Right lung (tissue), 5 donors: ENCODE results near the gene BCAR1. TPM values are rescaled to one million over a fixed set of nuclear protein-coding genes. Genes with fewer than 3 reads are reported as not detected.
A peak's percentile ranks its signal among the peaks of the same experiment; 100 is the strongest.

Source experiments
- DNase-seq, 2 donors: peaks; one replicate each; pipeline ENCODE4 v3.0.0-alpha.2; 2013
- polyA plus RNA-seq, 5 donors: library from polyadenylated mRNA; unstranded; fragments of 120-200 nt; gene quantifications; one replicate each; pipeline versions ENCODE4 v1.2.1 to v1.2.3, GENCODE V29; 2013; ENCODE audit warnings: inconsistent platforms in 1 of 5, low replicate concordance in 1 of 5; ENCODE audit not compliant: insufficient read length in 5 of 5, insufficient read depth in 1 of 5

Gene BCAR1
- polyA plus RNA-seq, 5 donors: 32.6 to 76.2 (median 54.7) TPM

DNA sequence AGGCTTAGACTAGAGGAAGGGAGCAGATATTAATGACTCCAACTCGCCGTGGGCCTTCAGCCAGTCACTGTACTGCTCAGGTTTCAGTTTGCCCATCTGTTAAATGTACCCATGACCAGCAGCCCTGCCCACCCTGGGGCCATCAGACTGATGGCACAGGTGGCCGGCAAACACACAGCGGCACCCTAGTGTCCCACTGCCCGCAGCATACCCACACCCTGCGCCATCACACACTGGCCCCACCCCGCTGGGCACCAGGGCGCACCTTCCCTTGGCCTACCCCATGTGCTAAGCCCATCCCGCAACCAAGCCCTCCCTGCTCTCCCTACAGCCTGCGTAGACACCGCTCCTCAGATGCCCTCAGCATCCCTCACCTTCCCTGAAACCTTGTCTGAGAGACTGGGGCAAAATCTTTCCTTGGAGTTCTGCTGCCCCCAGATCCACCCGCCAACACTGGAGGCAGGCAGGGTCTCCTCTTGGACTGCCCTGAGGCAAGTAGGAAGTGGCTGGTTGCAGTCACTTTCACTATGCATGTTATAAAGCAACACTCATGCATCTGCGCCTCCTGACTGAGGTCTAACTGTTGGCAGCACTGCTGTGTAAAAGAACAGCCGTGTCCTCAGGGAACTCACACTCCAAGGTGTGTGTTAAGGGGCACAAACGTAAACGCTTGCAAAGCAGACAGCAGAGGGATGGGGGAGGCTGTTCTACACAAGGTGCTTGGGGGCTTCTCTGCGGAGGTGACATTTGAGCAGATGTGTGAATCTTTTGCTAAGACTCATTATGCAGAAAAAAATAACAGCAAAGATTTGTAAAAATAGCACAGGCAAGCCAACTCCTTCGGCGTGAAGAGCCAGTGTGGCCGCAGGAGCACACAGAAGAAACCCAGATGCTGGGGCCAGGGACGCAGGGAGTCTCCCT, 6.7 kb upstream of the BCAR1 start:
- DNase-seq: no peak

DNA sequence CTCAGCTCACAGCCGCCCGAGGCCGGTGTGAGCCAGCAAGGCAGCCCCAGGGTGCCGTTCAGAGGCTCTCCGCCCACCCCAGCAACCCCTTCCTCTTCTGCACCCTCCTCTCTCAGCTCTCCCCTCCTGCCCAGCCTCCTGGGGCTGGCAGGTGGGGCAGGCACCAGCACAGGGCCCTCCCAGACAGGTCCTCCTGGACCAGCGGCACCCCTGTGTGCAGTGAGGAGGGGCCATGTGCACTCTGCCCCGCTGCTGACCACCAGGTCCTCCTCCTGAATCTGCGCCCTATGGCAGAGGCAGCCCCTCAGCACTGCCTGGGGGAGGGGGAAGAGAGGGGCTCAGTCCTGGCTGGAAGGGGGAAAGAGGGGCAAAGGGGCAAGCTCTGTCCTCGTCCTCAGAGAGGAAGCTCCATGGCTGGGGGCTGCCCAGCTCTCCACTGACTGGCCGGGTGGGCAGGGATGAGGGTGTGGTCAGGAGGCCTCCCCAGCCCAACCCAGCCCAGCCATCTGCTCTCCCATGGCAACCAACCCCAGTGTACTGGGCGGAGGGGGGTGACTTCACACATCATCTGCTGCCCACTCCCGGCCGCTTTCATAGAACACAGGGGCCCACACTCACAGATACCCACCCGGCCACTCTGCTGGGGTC, 5.4 kb upstream of the BCAR1 start:
- no peak for DNase-seq

GRCh38 chr16:75256059-75256571, 4.7 kb upstream of the BCAR1 start:
- no peak for DNase-seq

DNA sequence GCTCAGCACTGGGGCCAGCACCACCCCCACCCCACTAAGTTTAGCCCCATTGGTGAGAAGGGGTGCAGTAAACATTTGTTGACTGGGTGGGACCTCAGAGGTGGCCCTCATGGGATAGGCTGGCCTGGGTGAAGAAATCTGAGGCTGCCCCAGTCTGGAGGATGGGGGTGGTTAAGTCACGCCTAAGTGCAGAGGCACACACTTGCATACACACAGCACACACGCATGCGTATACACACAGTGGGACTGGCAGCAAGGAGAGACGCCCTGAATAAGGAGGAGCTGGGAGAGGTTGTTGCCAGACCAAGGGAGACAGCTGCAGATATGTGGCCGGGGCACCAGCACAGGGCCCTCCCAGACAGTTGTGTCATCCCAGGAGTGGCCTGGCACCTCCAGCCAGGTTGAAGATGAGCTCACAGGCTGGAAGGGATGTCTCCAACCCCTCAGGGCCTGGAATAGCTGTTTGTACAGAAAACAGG, 3.0 kb upstream of the BCAR1 start:
- DNase-seq: no peak

- no peak for DNase-seq
Measured at GRCh38 chr16:75252946-75253911, 1.8 kb upstream of the BCAR1 start.

DNA sequence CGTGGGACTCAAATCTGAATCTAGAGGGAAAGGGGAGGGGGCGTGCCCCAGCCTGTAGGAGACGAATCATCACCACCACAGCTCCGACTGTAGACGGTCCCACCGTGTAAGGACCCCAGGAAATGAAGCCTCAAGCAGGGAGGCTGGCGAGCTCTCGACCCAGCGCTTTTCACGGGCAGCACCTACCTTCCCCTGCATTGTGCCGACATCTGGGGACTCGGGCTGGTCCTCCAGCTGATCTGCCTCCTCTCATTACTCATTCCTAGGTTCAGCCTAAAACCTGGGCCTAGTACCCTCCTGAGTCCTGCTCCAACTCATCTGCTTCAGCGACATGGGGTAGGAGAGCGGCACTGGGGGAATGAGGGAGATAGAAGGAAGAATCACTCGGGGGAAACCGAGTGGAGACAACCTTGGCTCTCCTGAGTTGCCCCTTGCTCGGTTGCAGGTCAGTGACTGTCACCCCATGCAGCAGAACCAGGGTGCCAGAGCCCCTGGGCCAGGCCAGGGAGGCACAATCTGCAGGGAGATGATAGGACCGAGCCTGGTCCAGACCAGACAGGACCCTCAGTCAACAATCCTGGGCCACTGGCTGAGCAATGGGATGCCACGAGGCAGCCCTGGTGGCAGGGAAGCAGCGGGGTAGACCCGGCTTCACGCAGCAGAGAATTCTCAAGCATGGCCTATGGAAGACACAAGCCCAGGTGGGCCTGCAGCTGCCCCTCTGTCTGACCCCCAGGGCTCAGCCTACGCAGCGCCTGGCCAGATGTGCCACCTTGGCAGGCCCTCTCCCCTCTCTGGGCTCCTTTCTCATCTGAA, 833 bp upstream of the BCAR1 start:
- DNase-seq: no peak

DNA sequence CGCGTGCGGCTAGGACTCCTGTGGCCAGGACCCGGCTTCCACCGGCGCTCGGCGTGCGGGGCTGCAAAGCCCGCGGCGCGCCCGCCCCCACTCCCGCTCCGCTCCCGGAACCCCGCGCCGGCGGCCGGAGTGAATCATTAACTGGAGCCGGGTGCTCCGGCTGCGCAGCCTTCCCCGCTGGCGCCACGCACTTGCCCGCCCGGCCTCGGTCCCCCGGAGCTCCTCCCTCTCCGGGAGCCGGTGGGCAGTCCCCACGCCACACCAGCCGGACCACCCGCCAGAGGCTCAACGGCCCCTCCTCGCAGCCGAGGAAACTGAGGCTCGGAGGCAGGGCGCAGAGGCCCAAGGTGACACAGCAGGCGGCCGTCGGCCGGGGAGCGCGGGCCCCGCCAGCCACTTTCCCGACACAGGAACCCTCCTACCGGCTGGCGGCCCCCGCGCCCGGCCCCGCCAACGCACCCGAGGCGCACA, 580 bp downstream of the BCAR1 start:
- DNase-seq: no peak

- DNase-seq: no peak
Measured at GRCh38 chr16:75250089-75250808, 1.2 kb downstream of the BCAR1 start.

- DNase-seq: no peak
Measured at GRCh38 chr16:75249441-75249840, 2.0 kb downstream of the BCAR1 start.

- DNase-seq: no peak
Measured at GRCh38 chr16:75248536-75249380, 2.7 kb downstream of the BCAR1 start.

GRCh38 chr16:75248142-75248535, 3.3 kb downstream of the BCAR1 start:
- DNase-seq: no peak

GRCh38 chr16:75247249-75247648, 4.2 kb downstream of the BCAR1 start:
- DNase-seq: no peak

GRCh38 chr16:75246504-75247205, 4.8 kb downstream of the BCAR1 start:
- DNase-seq: no peak

DNA sequence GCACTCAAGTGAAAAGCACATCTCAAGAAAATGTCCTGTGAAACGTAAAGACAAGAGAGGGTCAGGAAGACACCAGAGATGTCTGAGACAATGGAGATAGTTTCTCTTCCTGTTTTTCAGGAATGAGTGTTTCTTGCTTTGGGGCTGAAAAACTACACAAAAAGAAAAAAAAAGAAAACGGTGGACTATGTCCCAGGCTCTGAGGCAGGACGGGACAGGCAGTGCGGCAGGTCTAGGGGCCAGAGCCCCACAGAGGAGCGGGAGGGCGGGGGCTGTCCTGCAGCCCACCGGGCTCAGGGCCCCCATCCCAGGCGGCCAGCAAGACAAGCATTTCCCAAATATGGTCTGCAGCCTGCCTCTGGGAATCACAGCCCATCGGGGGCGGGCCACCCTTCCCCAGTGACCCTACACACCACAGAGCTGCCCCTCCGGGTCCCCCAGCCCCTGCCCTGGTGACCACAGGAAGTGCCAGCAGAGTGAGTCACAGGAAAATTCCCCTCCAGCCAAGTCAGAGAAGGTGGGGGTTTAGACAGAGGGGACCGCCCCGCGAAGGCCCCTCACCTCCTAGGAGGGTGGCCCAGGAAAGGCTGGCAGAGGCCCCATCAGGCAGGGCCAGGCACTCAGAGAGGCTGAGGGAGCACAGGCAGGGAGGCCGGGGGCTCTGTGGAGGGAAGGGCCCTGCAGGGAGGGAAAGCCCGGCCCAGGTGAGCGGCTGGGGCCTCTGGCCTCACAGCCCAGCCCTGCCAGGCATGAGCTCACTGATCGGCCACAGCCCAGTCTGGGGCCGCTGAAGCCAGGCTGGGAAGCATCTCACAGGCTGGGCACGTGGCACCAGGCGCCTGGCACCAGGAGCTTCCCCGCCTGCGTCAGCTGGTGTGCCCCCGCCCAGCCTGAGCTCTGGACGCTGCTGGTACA, 6.3 kb downstream of the BCAR1 start:
- peak in 1 of 2 donors; percentile 76 for DNase-seq

DNA sequence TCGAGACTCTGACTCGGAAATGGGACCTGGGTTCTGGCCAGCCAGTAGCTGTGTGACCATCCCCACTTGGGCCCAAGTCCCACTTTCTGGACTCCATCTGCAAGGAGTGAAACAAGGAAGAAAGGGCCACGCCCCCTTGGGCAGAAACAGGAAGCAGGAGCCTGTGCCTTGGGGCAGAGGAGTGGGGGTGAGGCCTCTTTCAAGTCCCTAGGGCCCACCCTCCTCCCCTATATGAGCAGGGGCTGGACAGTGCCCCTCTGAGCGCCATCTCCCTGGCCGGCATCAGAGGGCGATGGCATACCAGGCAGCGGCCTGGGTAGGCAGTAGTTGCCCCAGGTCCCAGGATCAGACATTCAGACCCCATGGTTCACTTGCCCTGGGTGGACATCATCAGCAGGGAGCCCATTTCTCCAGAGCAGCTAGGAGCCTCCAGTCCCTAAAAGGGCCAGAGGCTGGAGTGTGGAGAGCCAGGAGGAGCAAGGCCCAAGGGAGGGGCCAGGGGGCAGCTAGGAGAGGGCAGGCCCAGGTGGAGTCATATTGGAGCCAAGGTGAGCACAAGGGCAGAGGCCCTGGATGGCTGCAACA, 7.1 kb downstream of the BCAR1 start:
- DNase-seq: no peak

DNA sequence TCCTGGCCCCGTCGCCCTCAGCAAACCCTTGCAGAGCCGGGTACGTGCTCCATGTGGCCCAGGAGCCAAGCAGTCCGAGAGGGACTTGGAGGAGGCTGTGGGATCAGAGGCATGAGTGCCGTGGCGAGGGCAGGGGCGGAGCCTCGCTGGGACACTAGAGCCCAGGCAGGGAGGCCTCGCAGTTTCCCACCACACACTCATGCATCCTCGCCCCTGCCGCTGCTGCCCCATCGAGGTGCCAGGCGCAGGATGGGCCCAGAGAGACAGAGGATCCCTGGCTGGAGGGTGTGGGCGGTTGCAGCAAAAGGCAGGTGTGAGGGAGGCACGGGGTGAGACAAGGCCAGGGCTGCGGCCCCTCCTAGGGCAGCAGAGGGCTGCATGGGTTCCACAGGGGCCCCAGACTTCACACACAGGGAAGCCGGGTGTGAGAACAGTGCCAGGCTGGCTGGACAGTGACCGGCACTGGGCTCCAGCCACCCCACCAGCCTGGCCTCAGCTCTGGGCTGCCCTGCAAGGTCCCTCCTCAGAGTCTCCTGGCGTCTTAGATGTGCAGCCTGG, 7.7 kb downstream of the BCAR1 start:
- DNase-seq: no peak
